H9 (cell line): ENCODE measurements around the gene SFMBT2. TPM values are rescaled to one million over a fixed set of nuclear protein-coding genes. Genes with fewer than 3 reads are reported as not detected.
A peak's percentile ranks its signal among the peaks of the same experiment; 100 is the strongest.

Source experiments
- DNase-seq: peaks from one replicate; pipeline ENCODE4 v3.0.0-alpha.2; 2017
- H2AFZ ChIP-seq: one replicate; pipeline ENCODE4 v1.6.1; 2013; ENCODE audit warnings: mild to moderate bottlenecking, low read length, control low read depth, moderate library complexity
- H2AK5ac ChIP-seq: 2 replicates; pipeline ENCODE4 v1.6.1; 2013; ENCODE audit warnings: low read length, control low read depth, mixed read lengths; ENCODE audit not compliant: insufficient read length
- H2BK120ac ChIP-seq: one replicate; pipeline ENCODE4 v1.6.1; 2013; ENCODE audit warnings: low read depth, mild to moderate bottlenecking, low read length, control low read depth, inconsistent platforms; ENCODE audit not compliant: poor library complexity, severe bottlenecking
- H2BK12ac ChIP-seq: 2 replicates; pipeline ENCODE4 v1.6.1; 2013; ENCODE audit warnings: low read length, control low read depth, mixed read lengths, low read depth; ENCODE audit not compliant: insufficient read length
- H2BK15ac ChIP-seq: 2 replicates; pipeline ENCODE4 v1.6.1; 2013; ENCODE audit warnings: low read depth, low read length, control low read depth
- H2BK20ac ChIP-seq: one replicate; pipeline ENCODE4 v1.6.1; 2013; ENCODE audit warnings: low read depth, mild to moderate bottlenecking, low read length, control low read depth, inconsistent platforms; ENCODE audit not compliant: poor library complexity, severe bottlenecking
- H2BK5ac ChIP-seq: 2 replicates; pipeline ENCODE4 v1.6.1; 2013; ENCODE audit warnings: low read length, control low read depth, mixed read lengths; ENCODE audit not compliant: insufficient read length
- H3K14ac ChIP-seq: 2 replicates; pipeline ENCODE4 v1.6.1; 2013; ENCODE audit warnings: low read length, control low read depth; ENCODE audit not compliant: insufficient read depth
- H3K18ac ChIP-seq: 2 replicates; pipeline ENCODE4 v1.6.1; 2013; ENCODE audit warnings: low read depth, mild to moderate bottlenecking, mixed read lengths, low read length, control low read depth; ENCODE audit not compliant: insufficient read length
- H3K23ac ChIP-seq: 2 replicates; pipeline ENCODE4 v1.6.1; 2013; ENCODE audit warnings: low read length, control low read depth, mixed read lengths, low read depth; ENCODE audit not compliant: insufficient read length
- H3K23me2 ChIP-seq: 2 replicates; pipeline ENCODE4 v1.6.1; 2013; ENCODE audit warnings: low read depth, mild to moderate bottlenecking, mixed read lengths, low read length, control low read depth; ENCODE audit not compliant: insufficient read length, poor library complexity, severe bottlenecking
- H3K27ac ChIP-seq: 2 replicates; pipeline ENCODE4 v1.5.1; 2013; ENCODE audit warnings: low read length, control low read depth, mixed read lengths, low read depth; ENCODE audit not compliant: insufficient read length
- H3K27me3 ChIP-seq: 2 replicates; pipeline ENCODE4 v1.6.1; 2013; ENCODE audit warnings: low read length, control low read depth, inconsistent platforms; ENCODE audit not compliant: insufficient read depth
- H3K4ac ChIP-seq: 2 replicates; pipeline ENCODE4 v1.6.1; 2013; ENCODE audit warnings: low read depth, mild to moderate bottlenecking, control low read depth, inconsistent platforms, low read length, moderate library complexity
- H3K4me1 ChIP-seq: 2 replicates; pipeline ENCODE4 v1.6.1; 2013; ENCODE audit warnings: low read length, control low read depth, inconsistent platforms; ENCODE audit not compliant: insufficient read depth
- H3K4me2 ChIP-seq: 2 replicates; pipeline ENCODE4 v1.6.1; 2013; ENCODE audit warnings: low read length, control low read depth, mixed read lengths; ENCODE audit not compliant: insufficient read length, insufficient read depth
- H3K56ac ChIP-seq: 2 replicates; pipeline ENCODE4 v1.6.1; 2013; ENCODE audit warnings: low read depth, mild to moderate bottlenecking, mixed read lengths, low read length, control low read depth; ENCODE audit not compliant: insufficient read length
- H3K79me1 ChIP-seq: 2 replicates; pipeline ENCODE4 v1.6.1; 2013; ENCODE audit warnings: low read depth, mild to moderate bottlenecking, moderate library complexity, low read length, control low read depth, inconsistent platforms; ENCODE audit not compliant: insufficient read depth, poor library complexity, severe bottlenecking
- H3K79me2 ChIP-seq: 2 replicates; pipeline ENCODE4 v1.6.1; 2013; ENCODE audit warnings: low read length, control low read depth, inconsistent platforms; ENCODE audit not compliant: insufficient read depth
- H3K9ac ChIP-seq: 2 replicates; pipeline ENCODE4 v1.6.1; 2013; ENCODE audit warnings: low read length, control low read depth, mixed read lengths; ENCODE audit not compliant: insufficient read length; ENCODE audit errors: extremely low read depth
- H3K9me3 ChIP-seq: one replicate; pipeline ENCODE4 v1.6.1; 2013; ENCODE audit warnings: low read depth, low read length, inconsistent platforms; ENCODE audit not compliant: control insufficient read depth
- H3T11ph ChIP-seq: one replicate; pipeline ENCODE4 v1.6.1; 2013; ENCODE audit warnings: mild to moderate bottlenecking, low read length, control low read depth, inconsistent platforms
- H4K20me1 ChIP-seq: one replicate; pipeline ENCODE4 v1.6.1; 2013; ENCODE audit not compliant: control insufficient read depth, insufficient read length, insufficient read depth
- H4K5ac ChIP-seq: 2 replicates; pipeline ENCODE4 v1.6.1; 2013; ENCODE audit warnings: low read depth, mild to moderate bottlenecking, mixed read lengths, low read length, control low read depth; ENCODE audit not compliant: insufficient read length
- H4K8ac ChIP-seq: replicated peaks from 2 replicates; pipeline ENCODE4 v1.6.1; 2013; ENCODE audit warnings: low read length, control low read depth, mixed read lengths, low read depth; ENCODE audit not compliant: insufficient read length
- H4K91ac ChIP-seq: 2 replicates; pipeline ENCODE4 v1.6.1; 2013; ENCODE audit warnings: low read depth, mild to moderate bottlenecking, moderate library complexity, mixed read lengths, low read length, control low read depth; ENCODE audit not compliant: insufficient read length
- H3K27ac Mint-ChIP-seq, 3 experiments: 2 replicates in 2 of 3; 3 replicates in 1 of 3; pipeline ENCODE4 v1.8.0; 2020 to 2021; ENCODE audit warnings: mixed read lengths in 3 of 3, mild to moderate bottlenecking in 1 of 3, moderate library complexity in 1 of 3
- H3K27me3 Mint-ChIP-seq: 2 replicates; pipeline ENCODE4 v1.8.0; 2021; ENCODE audit warnings: low read depth, mild to moderate bottlenecking, moderate library complexity, mixed read lengths
- H3K36me3 Mint-ChIP-seq, 3 experiments: 2 replicates in 2 of 3; 3 replicates in 1 of 3; pipeline ENCODE4 v1.8.0; 2020 to 2021; ENCODE audit warnings: low read depth in 3 of 3, mixed read lengths in 3 of 3; ENCODE audit not compliant: insufficient read depth in 1 of 3
- H3K4me1 Mint-ChIP-seq, 2 experiments: 2 replicates each; pipeline ENCODE4 v1.8.0; 2020; ENCODE audit warnings: mixed read lengths in 2 of 2
- H3K4me3 Mint-ChIP-seq, 2 experiments: 2 replicates in 1 of 2; 3 replicates in 1 of 2; pipeline ENCODE4 v1.8.0; 2020 to 2021; ENCODE audit warnings: mild to moderate bottlenecking in 2 of 2, mixed read lengths in 2 of 2, moderate library complexity in 1 of 2
- H3K9me3 Mint-ChIP-seq, 2 experiments: 2 replicates in 1 of 2; 3 replicates in 1 of 2; pipeline ENCODE4 v1.8.0; 2020; ENCODE audit warnings: mild to moderate bottlenecking in 2 of 2, mixed read lengths in 2 of 2, moderate library complexity in 1 of 2
- WGBS: extraction: QIAGEN DNeasy Blood & Tissue Kit; methylation state at CpG from one replicate; pipeline ENCODE4 v1.1.7; 2013; ENCODE audit warnings: missing lambda C conversion rate, low lambda C conversion rate, mixed read lengths; ENCODE audit not compliant: insufficient read length; ENCODE audit errors: extremely low coverage; 5-methylcytosine and 5-hydroxymethylcytosine counted together
- long read RNA-seq: library from polyadenylated mRNA; unstranded; transcript quantifications from one replicate; pipeline ENCODE4 v2.0.0, GENCODE V29; 2020
- total RNA-seq: library from RNA; stranded (reverse); gene quantifications from 2 replicates; pipeline ENCODE4 v1.2.1, GENCODE V29; 2021
- TF ChIP-seq, protein P1 (sequence below): fragments of 200-600 bp; sonication (generic); conservative IDR thresholded peaks from 3 replicates; pipeline ENCODE4 v1.8.0; 2021; ENCODE audit warnings: antibody characterized with exemption, mild to moderate bottlenecking

SFMBT2 gene
- 5.3 and 6.7 TPM in 2 replicates for total RNA-seq
- long read RNA-seq, partial matches to known transcripts: 1 of 6 reads
- long read RNA-seq, other reads (novel, unspliced or antisense): 5 of 6 reads

DNA sequence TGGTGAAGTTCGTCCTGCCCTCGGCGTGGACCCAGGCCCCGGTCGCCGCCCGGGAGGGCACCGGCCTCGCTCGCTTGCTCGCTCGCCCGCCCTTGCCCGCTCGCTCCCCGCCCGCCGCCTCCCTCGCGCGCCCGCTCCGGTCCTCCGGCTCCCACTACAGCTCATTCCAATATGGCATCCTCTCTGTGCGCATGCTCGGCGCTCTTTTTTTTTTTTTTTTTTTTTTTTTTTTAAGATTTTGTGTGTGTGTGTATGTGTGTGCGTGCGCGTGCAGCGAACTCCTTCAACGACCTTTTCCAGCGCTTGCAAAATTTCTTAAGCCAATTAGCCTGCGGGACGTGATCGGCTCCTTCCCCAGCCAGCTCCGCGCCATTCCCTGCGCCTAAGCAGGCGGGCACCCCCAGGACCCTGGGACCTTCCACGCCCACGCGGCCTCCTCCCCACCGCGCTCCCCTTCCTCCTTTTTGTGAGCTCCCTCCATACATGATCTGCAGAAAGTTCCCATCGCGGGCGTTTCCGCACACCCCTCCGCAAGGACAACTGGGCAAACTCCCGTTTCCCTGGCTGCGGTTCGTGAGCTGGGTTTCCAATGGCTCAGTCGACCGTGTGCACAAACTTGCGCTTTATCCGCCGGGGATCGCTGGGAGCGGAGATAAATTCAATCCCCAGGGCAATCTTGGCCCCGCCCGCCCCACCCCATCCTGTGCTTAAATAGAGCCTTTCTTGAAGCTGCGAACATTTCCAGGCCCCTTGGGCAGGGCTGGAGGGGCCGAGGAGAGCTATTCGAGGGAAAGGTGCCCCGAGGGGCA is at the start of gene SFMBT2:
SFMBT2 (minus strand) TSS at position 173 of the 809 bp plus-strand sequence. CDS start 29,136 bp downstream, outside the sequence.
- Mint-ChIP-seq H3K9me3 (peaks cover 0 to 4% of the 10 kb centered on the region in 2 experiments; a peak in 2 of 5 replicates), H3K4me3 (peak within 1 kb of the TSS; percentile 83 to 91), H3K36me3 (no peaks in the 10 kb centered on the region), H3K27me3 (peaks cover 95% of the 10 kb centered on the region), H3K27ac (peak within 1 kb of the TSS in 2 of 3 experiments; percentile 53 to 65; a peak in 3 of 7 replicates), H3K4me1 (peaks cover 31 to 36% of the 10 kb centered on the region in 2 experiments)
- H4K8ac ChIP-seq: no peak within 1 kb of the TSS
- no peak within 1 kb of the TSS for H2BK120ac ChIP-seq
- no peak within 1 kb of the TSS for H4K91ac ChIP-seq
- no peak within 1 kb of the TSS for H2AFZ ChIP-seq
- H3K18ac ChIP-seq: no peak within 1 kb of the TSS
- no peak within 1 kb of the TSS for H3K14ac ChIP-seq
- H3K23me2 ChIP-seq: peaks cover 51% of the 10 kb centered on the region
- no peak within 1 kb of the TSS for H2BK15ac ChIP-seq
- H3K4me1 ChIP-seq: no peaks in the 10 kb centered on the region
- H4K5ac ChIP-seq: no peak within 1 kb of the TSS
- H2BK5ac ChIP-seq: no peak within 1 kb of the TSS
- H3K27me3 ChIP-seq: peaks cover 29% of the 10 kb centered on the region; the same call in 1 of the 2 replicates
- H3K79me2 ChIP-seq: no peaks in the 10 kb centered on the region
- H3K79me1 ChIP-seq: no peaks in the 10 kb centered on the region
- H2AK5ac ChIP-seq: no peak within 1 kb of the TSS
- H4K20me1 ChIP-seq: no peaks in the 10 kb centered on the region
- H3K9ac ChIP-seq: no peak within 1 kb of the TSS
- H3K56ac ChIP-seq: no peak within 1 kb of the TSS
- no peak within 1 kb of the TSS for H3K27ac ChIP-seq
- no peak within 1 kb of the TSS for H3K4ac ChIP-seq
- no peak within 1 kb of the TSS for H2BK20ac ChIP-seq
- DNase-seq: peak; percentile 45
- TF ChIP-seq, protein P1, sequence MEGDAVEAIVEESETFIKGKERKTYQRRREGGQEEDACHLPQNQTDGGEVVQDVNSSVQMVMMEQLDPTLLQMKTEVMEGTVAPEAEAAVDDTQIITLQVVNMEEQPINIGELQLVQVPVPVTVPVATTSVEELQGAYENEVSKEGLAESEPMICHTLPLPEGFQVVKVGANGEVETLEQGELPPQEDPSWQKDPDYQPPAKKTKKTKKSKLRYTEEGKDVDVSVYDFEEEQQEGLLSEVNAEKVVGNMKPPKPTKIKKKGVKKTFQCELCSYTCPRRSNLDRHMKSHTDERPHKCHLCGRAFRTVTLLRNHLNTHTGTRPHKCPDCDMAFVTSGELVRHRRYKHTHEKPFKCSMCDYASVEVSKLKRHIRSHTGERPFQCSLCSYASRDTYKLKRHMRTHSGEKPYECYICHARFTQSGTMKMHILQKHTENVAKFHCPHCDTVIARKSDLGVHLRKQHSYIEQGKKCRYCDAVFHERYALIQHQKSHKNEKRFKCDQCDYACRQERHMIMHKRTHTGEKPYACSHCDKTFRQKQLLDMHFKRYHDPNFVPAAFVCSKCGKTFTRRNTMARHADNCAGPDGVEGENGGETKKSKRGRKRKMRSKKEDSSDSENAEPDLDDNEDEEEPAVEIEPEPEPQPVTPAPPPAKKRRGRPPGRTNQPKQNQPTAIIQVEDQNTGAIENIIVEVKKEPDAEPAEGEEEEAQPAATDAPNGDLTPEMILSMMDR: peak; percentile 12; the same call in 1 of the 3 replicates
- H3T11ph ChIP-seq: no peak within 1 kb of the TSS
- WGBS: no CpG with 5 or more reads among the region's 66 CpGs
- peak within 1 kb of the TSS; percentile 74 for H3K4me2 ChIP-seq
- H3K23ac ChIP-seq: no peak within 1 kb of the TSS
- H2BK12ac ChIP-seq: no peak within 1 kb of the TSS
- H3K9me3 ChIP-seq: no peaks in the 10 kb centered on the region
